Islet of Langerhans (tissue), 1 donor: ENCODE measurements around the gene CDH22.

Experiments
- FAIRE-seq: peaks from one replicate; lab custom pipeline; 2011; peaks lifted over from hg19 to GRCh38; lab: Jason Lieb, UNC

Gene CDH22

DNA sequence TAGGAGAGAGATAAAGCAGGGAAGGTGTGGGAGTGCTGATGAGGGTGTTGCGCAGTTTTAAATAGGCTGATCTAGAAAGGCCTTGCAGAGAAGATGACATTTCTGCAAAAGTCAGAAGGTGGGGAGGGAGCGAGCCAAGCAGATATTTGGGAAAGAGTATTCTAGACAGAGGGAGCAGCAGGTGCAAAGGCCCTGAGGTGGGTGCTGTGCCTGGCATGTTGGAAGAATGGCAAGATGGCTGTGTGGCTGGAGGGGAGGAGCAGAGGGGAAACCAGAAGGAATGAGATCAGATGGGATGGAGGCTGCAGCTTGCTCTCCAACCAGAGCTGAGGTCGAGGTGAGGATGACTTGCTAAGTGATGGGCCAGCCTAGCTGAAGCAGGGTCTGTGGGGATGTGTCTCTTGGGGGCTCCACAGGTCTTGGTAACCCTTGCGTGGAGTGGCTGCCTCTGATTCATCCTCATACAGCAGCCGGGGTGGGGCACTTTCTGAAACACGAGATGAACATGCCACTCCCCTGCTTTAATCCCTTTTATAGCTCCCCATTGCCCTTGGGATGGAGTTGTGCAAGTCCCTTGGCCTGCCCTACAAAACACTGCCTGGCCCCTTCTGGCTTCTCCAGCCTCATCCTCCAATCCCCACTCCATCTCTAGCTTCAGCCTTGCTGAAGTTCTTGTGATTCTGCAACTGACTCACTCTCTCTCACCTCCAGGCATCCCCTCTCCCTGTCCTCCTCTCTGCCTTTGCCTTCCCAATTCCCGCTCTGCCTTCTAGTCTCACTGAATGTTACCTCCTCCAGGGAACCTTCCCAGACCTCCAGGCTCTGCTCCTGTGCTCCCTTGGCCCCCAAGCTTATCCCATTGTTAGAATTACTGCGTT, 94.1 kb downstream of the CDH22 start:
- no peak for FAIRE-seq

DNA sequence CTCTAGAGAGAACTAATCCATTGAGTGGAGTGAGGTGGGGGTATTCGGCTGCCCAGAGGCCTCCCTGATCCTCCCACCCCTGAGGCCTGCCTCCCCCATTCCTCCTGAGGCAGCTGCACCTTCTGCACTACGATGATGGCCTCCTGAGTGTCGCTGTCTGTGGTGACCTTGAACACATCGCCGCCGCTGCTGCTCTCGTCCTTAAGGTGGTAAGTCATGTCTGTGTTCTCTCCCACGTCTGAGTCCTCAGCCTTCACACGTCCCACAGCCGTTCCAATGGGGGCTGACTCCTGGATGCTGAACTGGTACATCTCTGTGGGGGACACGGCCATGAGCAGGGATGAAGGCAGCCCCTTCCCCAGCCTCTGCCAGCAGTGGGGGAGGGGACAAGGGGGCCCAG, 95.4 kb downstream of the CDH22 start:
- no peak for FAIRE-seq

DNA sequence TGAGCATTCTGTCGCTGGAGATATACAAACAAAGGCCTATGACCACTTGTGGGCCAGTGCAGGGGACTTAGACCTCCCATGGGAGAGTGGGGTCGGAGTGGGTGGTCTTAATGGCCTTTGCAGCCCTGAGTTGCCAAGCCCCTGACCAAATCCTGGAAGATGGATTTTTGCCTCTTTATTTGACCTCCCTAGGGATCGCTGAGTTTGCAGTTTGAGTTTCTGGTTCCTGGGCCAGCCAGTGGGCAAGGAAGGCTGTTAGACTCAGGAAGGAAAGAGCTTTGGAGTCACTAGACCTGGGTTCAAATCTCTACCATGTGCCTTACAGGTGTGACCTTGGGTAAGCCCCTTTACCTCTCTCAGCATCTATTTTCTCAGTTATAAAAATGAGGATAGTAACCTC, 96.0 kb downstream of the CDH22 start:
- no peak for FAIRE-seq

DNA sequence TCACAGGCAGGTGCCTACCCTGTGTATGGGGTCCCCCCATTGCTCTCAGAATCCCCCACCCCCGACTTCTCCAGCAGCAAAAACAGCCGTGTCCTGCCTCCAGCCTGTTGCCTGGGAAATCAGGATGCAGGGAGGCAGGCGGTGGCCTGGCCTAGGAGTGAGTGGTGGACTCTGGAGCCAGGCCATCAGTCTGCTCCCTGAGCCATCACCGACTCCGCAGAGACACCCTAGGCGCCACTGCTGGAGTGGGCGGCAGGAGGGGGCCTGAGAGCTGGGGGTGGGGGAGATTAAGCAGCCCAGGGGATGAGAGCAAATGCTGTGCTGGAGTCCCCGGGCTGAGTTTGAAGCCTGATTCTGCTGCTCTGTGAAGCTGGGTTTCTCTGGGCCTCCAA, 97.0 kb downstream of the CDH22 start:
- no peak for FAIRE-seq

DNA sequence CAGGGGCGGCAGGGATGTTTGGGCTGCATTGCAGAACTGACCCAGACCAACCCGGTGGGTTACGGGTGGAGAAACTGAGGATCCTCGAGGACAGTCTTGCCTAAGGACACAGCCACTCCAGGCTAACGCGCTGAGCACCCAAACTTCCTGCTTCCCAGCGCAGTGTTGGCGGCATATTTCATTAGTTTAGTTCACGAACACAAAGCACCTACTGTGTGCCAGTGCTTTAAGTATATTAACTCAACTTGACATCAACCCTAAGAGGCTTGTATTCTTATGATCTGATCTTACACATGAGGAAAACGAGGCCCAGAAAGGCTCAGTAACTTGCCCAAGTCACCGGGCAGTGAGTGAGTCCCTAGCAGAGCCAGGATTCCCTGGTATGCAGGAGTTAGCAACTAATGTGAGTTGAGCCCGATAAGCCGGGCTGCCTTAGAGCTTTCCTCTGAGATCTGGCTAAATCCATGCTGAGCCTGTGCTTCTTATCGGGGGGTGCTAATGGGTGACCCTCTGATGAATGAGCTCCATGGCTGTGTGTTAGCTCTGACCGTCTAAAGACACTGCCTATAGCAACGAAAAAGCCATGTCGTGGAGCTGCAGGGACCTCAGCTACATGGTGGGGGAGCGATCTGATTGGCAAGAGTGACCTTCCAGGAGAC, 97.5 kb downstream of the CDH22 start:
- FAIRE-seq = no peak

DNA sequence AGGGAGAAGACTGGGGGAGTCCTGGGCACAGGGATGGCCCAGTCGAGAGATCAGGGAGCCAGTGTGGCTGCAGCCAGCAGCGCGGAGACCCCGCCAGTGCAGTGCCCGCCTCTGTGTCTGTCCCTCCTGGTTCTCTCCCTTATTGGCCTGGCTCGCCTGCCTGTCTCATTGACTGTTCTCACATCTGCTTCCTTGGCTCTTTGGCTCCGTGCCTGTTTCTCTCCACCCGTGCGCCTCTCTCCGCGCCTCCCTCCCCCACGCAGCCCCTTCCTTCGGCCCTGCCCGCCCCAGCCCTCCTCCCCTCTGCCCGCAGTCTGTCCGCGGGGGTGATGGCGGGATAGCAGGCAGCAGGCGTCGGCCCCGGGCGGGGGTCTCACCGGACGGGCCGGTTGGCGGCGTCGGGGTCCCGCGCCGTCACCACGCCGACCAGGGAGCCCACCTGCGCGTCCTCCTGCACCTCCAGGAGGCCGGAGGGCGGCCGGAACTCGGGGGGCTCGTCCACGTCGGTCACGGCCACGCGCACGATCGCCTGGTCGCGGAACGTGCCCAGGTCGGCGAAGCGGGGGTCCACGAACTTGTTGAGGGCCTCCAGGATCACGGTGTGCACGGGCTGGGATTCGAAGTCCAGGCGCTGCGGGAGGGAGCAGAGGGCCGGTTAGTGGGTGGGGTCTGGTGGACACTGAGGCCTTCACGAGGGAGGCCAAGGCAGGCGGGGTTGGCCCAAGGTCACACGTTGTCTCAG, 98.2 kb downstream of the CDH22 start:
- FAIRE-seq = no peak

DNA sequence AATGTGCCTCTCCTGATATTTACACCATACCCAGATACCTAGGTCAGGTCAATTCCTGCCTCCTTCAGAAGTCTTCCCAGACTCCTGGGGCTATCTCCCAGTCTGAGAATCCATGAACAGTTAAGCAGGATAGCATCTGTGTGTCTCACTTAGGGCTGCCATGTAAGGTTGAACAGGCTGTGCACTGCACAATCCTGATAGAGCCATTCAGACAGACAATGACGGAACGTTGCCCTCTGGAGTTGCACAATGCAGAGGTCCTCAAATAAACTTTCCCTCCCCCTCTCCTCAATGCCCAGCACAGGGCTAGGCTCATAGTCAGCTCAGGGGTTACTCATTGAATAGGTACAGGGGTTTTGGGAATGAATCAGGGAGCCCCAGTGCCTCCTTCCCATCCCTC, 100.5 kb downstream of the CDH22 start:
- FAIRE-seq = no peak

DNA sequence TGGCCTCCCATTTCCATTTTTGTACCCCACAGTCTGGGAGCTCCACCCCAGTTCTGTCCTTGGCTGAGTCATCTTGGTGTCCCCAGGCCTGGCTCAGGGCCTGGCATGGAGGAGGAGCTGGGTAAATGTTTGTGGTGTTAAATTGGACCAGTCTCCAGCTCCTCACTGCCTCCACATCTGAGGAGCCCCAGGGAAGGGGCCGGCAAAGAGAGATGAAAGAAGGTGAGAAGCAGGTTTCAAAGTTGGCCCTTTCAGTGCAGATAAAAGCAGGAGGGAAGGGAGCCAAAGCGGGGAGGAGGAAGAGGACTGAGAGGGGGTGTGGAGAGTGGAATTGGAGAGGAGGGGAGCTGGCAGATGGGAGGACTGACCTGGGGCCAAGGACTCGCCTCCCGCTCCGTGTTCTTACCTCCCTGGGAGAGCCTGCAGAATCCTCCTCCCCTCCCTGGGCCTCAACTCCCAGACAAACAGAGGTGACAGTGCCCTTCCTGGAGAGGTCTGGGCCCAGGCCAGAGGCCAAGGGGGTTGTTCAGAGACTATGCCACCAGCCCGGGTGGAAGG, 101.2 kb downstream of the CDH22 start:
- no peak for FAIRE-seq

DNA sequence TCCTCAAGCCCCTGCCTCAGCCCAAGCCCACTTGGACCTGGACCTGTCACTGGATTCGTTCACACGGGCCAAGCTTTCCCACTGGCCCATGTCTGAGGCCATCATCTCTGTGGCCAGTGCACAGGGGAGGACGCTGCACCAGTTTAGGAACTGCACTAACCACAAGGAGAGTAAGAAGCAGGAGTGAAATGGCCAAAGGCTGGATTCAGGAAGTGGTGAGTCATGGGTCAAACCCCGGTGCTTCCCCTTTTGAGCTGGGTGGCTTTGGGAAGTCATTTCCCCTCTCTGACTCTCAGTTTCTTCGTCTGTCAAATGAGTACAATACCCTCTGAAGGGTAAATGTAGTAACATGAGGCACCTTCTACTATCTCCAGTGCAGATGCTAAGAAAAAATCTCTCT, 102.3 kb downstream of the CDH22 start:
- no peak for FAIRE-seq

DNA sequence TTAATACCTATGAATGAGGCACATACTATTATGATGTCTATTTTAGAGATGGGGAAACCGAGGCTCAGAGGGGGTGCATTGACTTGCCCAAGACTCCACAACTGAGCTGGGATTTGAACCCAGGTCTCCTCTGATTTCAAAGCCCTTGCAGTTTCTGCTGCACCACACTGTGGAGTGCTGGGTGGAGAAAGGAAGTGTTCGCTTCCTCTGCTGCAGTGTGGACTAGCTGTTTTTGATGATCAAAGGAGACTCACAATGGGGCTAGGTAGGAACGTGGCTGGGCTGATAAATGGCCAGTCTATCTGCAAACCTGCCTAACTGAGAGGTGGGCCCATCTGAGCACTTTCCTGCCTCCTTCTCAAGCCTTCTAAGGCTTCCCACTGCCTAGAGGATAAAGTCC, 102.9 kb downstream of the CDH22 start:
- FAIRE-seq = no peak

DNA sequence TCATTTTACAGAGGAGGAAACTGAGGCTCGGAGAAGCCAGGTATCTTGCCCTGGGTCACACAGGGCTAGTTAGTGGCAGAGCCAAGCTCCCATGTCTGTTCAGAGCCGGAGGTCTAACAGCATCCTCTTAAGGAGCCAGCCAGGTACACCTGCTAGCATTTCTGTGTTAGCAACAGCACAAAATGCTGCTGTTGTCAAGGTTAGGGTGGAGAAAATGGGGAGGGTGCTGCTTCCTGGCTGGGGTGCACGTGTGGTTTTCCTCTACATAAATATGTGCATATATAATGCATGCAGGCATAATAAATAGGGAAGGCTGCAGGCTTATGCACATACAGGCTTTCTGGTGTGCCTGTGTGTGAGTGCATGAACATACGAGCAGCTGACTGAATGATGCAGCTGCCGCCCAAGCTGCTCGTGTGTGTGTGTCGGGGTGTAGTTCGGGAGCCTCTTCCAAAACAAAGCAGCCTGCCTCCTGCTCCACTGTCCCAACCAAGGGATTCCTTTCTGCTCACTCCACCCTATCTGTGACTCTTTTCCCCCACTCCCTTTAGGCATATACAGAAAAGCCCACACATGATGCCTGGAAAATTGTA, 103.6 kb downstream of the CDH22 start:
- no peak for FAIRE-seq

DNA sequence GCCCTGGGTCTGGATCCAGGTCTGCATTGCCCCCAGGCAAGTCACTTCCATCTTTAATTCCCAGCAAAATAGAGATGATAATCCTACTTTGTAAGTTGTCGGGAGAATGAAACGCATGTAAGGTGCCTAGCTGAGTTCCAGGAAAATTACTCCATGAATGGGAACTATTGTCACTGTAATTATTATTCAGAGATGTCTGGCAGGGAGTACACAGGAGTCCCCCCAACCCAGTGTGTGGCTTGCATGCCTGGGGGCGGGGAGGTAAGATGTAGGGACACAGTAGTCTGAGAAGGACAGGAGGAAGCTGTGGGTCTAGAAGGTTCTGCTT, 104.8 kb downstream of the CDH22 start:
- no peak for FAIRE-seq

DNA sequence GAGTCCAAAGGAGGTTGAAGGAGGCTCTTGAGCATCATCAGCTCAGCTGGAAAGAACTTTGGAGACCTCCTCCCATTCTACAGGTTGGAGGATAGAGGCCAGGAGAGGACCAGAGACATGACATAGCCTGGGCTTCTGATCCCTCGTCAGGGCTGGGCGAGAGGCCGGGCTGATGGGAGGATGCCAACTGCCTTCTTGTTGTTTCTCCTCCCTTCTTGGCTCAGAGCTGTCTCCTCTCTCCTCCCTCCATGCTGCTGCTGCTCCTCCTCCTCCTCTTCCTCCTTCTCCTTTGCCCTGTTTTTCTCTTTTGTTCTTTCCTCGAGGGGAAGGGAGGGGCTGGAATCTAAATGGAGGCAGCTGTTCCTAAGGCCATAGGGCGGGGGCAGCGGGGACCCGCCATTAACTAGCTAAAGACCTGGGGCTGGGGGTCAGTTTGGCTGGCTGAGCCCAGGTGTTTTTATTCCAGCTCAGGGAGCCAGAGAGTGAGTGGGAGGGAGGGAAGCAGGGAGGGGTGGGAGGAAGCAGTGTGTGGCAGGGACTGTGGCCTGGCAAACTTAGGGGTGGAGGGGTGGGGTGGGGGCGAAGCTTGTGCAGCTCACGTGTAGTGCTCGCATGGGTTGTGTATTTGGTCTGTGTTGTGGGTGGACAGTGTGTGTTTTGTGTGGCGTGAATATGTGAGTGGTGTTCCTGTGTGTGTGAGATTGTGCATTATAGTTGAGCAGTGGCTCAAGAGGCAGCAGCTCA, 105.4 kb downstream of the CDH22 start:
- FAIRE-seq = no peak

DNA sequence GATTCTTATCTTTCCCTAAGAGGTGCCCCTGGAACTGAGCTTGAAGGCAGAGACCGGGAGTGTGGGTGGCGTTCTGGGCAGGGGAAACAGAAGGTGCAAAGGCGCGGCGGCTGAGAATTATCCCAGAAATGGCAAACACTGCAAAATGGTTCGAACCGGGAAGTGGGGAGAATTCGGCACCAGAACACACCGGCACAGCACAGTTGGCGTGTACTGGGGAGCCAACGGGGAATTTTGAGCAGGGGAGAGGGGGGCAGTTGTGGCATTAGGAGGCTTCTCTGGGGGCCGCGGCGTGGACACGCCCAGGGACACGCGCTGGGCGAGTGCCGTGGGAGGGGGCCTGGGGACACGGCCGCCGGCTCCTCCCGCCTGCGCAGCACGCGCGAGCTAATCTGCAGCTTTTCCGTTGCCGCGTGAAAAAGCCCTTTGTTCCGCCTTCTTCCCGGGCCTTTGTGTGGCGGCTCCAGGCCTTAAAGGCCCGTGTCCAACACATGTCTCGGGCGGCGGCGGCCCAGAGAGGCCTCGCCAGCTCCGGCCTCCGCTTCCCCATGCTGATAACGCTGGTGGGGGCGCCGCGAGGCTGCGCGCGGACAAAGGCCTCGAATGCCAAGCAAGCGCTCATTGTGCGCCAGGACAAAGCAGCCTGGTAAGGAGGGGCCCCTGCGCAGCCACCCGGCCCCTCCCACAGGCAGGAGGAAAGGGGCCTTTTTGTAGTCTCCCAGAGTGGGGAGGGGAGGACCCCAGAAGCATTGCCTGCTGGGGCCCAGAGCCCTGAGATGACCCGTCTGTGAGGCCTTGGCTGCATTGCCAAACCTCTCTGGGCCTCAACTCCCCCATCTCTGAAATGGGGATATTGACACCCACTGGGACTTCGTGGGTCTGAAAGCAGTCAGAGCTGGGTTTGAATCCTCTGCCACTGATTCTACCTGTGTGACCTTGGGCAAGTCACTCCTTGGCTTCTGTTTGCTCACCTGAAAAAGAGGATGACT, 107.4 kb downstream of the CDH22 start:
- FAIRE-seq = no peak

DNA sequence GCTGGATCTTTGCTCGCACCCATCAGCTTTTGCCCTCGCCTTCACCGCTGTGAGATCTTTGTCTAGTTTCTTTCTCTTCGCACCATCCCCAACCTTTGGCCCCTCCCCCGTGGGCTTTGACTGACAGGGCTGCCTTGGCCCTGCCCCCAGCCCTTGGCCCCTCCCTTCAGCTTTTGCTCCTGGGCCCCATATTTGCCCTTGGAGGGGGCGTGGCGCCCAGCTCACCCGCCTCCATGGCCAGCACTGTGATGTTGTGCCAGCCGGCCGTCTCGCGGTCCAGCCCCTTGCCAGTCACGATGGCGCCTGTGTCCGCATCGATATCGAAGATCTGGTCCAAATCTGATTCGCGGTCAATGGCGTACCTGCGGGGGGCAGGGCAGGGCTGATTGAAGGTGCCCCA, 109.1 kb downstream of the CDH22 start:
- FAIRE-seq = no peak

DNA sequence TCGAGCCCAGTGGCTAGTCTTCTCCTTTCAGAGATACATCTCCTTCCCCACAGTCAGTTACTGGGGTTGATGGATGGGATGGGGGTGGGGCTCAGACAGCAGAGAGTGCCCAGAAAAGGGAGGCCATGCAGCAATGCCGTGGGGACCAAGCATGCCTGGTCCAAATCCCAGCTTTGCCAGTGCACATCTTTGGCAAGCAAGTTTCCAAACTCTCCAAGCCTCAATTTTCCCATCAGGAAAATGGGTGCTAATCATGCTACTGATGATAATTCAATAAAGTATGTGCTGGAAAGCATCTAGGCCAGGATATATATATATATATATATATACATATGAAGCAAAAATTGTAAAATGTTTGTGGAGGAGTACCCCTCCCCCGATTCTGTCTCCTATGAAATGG, 111.3 kb downstream of the CDH22 start:
- FAIRE-seq = no peak

DNA sequence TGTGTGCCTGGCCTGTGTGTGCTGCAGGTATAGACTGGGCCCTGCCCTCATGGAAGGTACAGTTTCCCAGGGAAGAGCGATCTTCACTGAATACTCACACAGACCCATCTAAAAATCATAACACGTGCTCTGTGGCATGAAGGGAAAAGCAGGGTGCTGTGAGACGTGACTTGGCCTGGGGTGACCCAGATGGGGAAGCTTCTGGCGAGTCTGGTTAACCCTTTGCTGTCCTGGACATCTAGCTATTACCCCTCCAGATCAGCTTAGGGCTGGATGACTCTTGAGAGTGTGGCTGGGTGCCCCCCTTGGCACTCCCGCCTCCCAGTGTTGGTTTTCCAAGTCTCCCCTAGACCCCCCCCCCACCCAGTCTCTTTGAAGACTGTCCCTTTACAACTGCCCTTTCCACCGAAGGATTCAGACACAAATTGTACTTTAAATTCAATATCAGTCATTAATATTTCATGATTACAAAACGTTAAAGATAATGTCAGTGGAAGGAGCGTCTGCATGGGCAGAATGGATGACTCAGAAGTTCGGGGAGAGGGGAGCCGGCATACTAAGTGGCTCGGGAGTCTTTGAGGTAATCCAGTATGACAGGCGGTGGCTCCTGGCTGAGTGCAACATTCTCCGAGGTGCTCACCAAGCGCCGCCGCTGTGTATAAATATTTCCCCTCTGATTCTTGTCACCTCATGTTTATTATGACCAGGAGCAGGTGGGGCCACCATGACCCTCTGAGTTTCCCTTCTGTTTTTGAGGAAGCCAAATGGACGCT, 112.8 kb downstream of the CDH22 start:
- no peak for FAIRE-seq

DNA sequence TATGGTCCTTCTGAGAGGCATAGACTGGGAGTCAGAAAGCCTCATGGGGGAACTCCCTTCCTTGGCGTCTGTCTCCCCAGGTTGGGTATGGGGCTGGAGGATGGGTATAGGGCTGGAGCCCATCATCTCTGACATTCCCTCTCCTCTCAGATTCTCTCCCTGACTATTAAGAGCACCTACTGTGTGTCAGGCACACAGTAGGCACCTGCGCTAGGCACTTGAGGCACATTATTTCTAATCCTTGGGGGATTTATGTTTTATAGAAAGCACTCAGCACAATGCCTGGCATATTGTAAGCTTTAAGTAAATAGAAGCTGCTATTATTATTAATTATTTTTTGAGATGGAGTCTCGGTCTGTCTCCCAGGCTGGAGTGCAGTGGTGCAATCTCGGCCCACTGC, 113.9 kb downstream of the CDH22 start:
- no peak for FAIRE-seq

DNA sequence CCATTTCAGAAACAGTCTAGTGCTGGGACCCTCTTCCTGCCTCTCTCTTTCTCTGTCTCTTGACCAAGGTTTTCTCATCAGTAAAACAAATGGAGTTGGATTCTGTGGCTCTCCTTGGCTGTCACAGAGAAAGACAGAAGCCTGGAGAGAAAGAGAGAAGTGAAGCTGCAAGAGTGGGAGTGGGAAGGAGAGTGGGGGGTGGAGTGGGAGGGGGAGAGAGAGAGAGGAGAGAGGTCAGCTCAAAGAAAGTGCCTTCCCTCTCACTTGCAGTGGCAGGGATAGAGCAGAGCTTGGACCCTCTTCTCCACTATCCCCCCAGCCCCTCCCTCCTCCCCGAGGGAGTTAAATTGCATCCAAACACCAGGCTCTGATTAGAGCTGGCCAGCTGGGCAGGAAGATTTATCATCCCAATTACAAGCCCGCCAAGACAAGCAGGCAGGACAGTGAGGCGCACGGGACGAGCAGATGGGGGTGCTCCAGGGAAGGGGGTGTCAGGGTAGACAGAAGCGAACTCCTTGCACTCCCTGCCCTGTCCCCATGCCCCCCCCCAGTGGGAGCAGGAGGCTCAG, 115.8 kb downstream of the CDH22 start:
- no peak for FAIRE-seq

DNA sequence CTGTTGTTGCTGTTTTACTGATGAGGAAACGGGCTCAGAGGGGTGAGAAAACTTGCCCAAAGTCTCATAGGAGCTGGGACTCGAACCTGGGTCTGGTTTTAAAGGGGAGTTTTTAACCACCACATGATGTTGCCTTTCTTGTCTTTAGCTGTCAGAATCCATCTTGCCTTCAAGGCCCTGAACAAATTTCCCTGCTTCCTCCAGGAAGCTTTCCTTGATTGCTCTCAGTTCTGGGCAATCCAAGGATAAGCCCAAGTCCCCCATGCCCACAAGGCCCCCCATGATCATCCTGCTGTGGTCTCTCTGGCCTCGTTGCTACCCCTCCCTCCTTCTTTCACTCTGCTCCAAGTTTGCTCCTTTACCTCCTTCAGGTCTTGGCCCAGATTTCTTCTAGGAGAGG, 116.7 kb downstream of the CDH22 start:
- no peak for FAIRE-seq
